Endothelial cell (in vitro differentiated cells): Measurements from ENCODE around the gene EXOSC5. TPM values are rescaled to one million over a fixed set of nuclear protein-coding genes. Genes with fewer than 3 reads are reported as not detected.

Experiments used
- DNase-seq: peaks from one replicate; pipeline ENCODE4 v3.0.0; 2021; ENCODE audit warnings: low spot score
- H3K27ac Mint-ChIP-seq: one replicate; pipeline ENCODE4 v1.8.0; 2021; ENCODE audit warnings: mixed read lengths, inconsistent platforms; ENCODE audit not compliant: unreplicated experiment
- H3K27me3 Mint-ChIP-seq: one replicate; pipeline ENCODE4 v1.8.0; 2021; ENCODE audit warnings: mild to moderate bottlenecking, moderate library complexity, mixed read lengths, inconsistent platforms; ENCODE audit not compliant: unreplicated experiment
- H3K36me3 Mint-ChIP-seq: one replicate; pipeline ENCODE4 v1.8.0; 2021; ENCODE audit warnings: mild to moderate bottlenecking, low read depth, mixed read lengths, inconsistent platforms; ENCODE audit not compliant: unreplicated experiment
- H3K4me1 Mint-ChIP-seq: one replicate; pipeline ENCODE4 v1.8.0; 2021; ENCODE audit warnings: mild to moderate bottlenecking, mixed read lengths, inconsistent platforms; ENCODE audit not compliant: unreplicated experiment
- H3K4me3 Mint-ChIP-seq: one replicate; pipeline ENCODE4 v1.8.0; 2021; ENCODE audit warnings: mild to moderate bottlenecking, mixed read lengths, inconsistent platforms; ENCODE audit not compliant: unreplicated experiment
- H3K9me3 Mint-ChIP-seq: one replicate; pipeline ENCODE4 v1.8.0; 2021; ENCODE audit warnings: mixed read lengths, inconsistent platforms; ENCODE audit not compliant: unreplicated experiment
- total RNA-seq: library from RNA; stranded (reverse); fragmentation: NEBNext Ultra II Directional; extraction: Animal tissue kit (Norgen Biotek cat#: 25700); gene quantifications from one replicate; pipeline ENCODE4 v1.2.1, GENCODE V29; 2021; ENCODE audit not compliant: unreplicated experiment
- TF ChIP-seq, protein P1 (sequence below): fragments of 200-600 bp; sonication (generic); IDR thresholded peaks from one replicate; pipeline ENCODE4 v1.5.0; 2021; ENCODE audit warnings: antibody characterized with exemption; ENCODE audit not compliant: unreplicated experiment

The EXOSC5 gene
- total RNA-seq, 1 donor from 2014 or later: 15.2 TPM

DNA sequence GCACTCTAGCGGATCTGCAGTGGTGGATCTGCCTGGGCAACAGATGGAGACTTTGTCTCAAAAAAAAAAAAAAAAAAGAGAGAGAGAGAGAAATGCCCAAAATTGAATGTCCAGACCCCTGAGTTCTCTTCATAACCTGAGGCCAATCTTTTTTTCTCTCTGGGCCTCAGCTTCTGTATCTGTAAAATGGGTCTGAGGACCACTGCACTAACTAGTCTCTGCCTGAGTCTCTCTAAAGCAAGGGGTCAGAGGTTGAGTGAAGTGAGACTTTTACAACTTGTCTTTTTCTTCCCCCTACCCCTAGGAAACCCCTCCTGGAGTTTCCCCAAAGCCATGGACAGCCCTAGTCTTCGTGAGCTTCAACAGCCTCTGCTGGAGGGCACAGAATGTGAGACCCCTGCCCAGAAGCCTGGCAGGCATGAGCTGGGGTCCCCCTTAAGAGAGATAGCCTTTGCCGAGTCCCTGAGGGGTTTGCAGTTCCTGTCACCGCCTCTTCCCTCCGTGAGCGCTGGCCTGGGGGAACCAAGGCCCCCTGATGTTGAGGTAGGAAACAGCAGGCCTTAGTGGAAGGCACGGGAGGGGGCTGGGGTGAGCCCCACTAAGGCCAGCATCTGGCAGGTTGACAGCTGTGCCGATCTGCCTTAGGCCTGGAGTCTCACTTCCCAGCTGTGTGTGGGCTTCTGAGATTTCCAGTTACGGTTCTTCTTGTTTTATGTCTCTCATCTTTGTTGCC, 19.0 kb downstream of the EXOSC5 start:
- peaks cover 20% of the 10 kb centered on the region for H3K4me1 Mint-ChIP-seq
- no peak overlapping the region for H3K4me3 Mint-ChIP-seq
- peak; percentile 46 for DNase-seq

DNA sequence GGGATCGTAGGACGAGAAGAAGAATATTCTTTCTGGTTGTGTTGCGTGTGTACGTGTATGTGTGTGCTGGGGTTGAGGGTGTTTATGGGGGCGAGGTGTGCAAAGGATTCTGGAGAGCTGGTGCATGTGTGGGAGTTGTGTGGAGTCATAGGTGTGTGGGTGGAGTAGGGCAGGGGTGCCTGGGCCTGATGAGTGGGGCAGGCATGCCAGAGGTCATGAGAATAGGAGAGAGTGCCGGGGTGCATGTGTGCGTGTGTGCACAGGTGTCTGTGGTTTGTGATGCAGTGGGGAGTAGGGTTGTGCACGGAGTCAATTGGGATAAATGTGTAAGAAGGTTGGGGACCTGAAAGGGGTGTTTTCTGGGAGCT, 20.2 kb downstream of the EXOSC5 start:
- no peak for DNase-seq
- Mint-ChIP-seq H3K27ac (peak overlapping the region; percentile 21), H3K4me1 (peaks cover 20% of the 10 kb centered on the region), H3K4me3 (peak overlapping the region; percentile 89), H3K9me3 (no peaks in the 10 kb centered on the region), H3K36me3 (peaks cover 5% of the 10 kb centered on the region), H3K27me3 (peaks cover 5% of the 10 kb centered on the region)
- TF ChIP-seq, protein P1, sequence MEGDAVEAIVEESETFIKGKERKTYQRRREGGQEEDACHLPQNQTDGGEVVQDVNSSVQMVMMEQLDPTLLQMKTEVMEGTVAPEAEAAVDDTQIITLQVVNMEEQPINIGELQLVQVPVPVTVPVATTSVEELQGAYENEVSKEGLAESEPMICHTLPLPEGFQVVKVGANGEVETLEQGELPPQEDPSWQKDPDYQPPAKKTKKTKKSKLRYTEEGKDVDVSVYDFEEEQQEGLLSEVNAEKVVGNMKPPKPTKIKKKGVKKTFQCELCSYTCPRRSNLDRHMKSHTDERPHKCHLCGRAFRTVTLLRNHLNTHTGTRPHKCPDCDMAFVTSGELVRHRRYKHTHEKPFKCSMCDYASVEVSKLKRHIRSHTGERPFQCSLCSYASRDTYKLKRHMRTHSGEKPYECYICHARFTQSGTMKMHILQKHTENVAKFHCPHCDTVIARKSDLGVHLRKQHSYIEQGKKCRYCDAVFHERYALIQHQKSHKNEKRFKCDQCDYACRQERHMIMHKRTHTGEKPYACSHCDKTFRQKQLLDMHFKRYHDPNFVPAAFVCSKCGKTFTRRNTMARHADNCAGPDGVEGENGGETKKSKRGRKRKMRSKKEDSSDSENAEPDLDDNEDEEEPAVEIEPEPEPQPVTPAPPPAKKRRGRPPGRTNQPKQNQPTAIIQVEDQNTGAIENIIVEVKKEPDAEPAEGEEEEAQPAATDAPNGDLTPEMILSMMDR: no peak

More for the DNA sequence above, 19.0 kb downstream of the EXOSC5 start:
- TF ChIP-seq, protein P1: peak; percentile 23
- Mint-ChIP-seq H3K27ac (no peak overlapping the region), H3K27me3 (peaks cover 5% of the 10 kb centered on the region), H3K9me3 (no peaks in the 10 kb centered on the region), H3K36me3 (peaks cover 9% of the 10 kb centered on the region)

DNA sequence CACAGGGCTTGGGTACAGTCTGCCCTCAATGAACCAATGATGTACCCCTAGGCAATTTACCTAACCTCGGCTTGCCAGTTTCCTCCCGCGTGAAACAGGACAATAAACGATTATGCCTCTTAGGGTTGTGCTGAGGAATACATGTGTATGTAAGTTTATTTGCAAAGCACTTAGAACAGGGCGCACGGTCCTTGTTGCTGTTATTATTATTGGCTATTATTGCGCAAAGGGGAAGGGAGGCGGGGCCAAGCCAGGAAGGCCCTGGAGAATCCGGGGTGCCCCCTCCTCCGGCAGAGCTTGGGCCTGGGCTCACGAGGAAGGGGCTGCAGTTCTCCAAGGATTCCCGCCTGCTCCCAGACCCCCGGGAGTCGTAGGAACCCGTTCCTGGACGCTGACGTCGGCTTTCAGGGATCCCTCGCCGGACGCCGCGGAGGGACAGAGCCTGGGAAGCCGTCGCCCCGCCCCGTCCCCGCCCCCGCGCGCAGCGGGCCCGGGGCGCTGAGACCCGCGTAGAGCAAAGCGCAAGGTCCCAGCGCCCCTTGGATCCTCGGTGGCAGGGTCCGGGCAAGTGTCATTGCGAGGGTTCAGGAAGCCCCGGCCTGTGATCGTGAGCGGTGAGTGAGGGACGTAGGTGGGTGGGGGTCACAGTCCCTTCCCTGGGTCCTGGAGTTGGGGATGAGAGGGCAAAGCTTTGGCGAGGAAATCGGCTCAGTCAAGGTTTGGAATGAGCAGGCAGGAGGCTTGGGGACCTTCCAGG, 20.7 kb downstream of the EXOSC5 start, which contains the start of gene TMEM91:
Gene TMEM91 (plus strand): TSS at position 293 of the 757 bp plus-strand sequence. CDS start 1,777 bp downstream, outside the sequence.
- TF ChIP-seq, protein P1: no peak
- Mint-ChIP-seq H3K4me1 (peaks cover 20% of the 10 kb centered on the region), H3K9me3 (no peaks in the 10 kb centered on the region), H3K4me3 (peak within 1 kb of the TSS; percentile 89), H3K27ac (peak within 1 kb of the TSS; percentile 21), H3K27me3 (peaks cover 5% of the 10 kb centered on the region), H3K36me3 (peaks cover 7% of the 10 kb centered on the region)
- peak; percentile 55 for DNase-seq

DNA sequence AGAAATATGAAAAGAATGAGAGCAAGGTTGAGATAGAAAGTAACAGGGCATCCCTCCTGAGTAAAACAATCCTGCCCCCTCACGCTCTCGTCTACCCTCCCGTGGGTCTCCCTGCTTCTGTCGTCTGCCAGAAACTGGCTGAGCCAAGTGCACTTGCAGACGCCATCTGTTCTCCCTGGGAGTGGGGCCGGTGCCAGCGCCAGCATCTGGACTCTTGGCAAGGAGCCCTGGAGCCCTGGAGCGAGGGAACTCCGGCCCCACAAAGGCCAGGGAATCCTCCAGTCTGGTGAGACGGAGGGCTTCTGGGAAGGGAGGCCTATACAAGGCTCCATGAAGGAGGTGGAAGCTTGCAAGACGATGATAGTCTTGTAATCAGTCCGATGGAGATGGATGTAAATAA, 23.2 kb downstream of the EXOSC5 start:
- peaks cover 5% of the 10 kb centered on the region for H3K27me3 Mint-ChIP-seq
- no peaks in the 10 kb centered on the region for H3K9me3 Mint-ChIP-seq
- no peak overlapping the region for H3K4me3 Mint-ChIP-seq
- TF ChIP-seq, protein P1: no peak
- H3K4me1 Mint-ChIP-seq: peaks cover 15% of the 10 kb centered on the region
- peaks cover 8% of the 10 kb centered on the region for H3K36me3 Mint-ChIP-seq
- DNase-seq: no peak
- no peak overlapping the region for H3K27ac Mint-ChIP-seq

DNA sequence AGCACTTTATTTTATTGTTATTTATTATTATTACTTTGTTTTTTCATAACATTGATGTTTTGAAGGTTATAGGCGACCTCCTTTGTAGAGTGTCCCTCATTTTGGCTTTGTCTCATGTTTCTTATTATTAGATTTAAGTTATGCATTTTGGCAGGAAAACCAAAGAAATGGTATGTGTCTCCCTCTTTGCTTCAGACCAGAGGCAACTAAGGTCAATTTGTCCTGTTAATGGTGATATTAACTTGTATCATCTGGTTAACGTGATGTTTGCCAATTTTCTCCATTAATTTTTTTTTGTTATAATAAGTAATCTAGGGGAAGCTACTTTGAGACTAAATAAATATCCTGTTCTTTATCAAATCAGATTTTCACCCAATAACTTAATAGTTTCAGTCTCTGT, 24.7 kb downstream of the EXOSC5 start:
- TF ChIP-seq, protein P1: no peak
- peaks cover 14% of the 10 kb centered on the region for H3K4me1 Mint-ChIP-seq
- H3K9me3 Mint-ChIP-seq: no peaks in the 10 kb centered on the region
- peaks cover 5% of the 10 kb centered on the region for H3K27me3 Mint-ChIP-seq
- H3K4me3 Mint-ChIP-seq: no peak overlapping the region
- DNase-seq: no peak
- H3K27ac Mint-ChIP-seq: no peak overlapping the region
- H3K36me3 Mint-ChIP-seq: peaks cover 8% of the 10 kb centered on the region
